GM12872 (cell line): Measurements from ENCODE around the gene COL10A1.

ENCODE experiments used
- TF ChIP-seq, protein P1 (sequence below): IDR thresholded peaks from 3 replicates; pipeline ENCODE4 v1.5.1; 2011; ENCODE audit warnings: low read depth, mild to moderate bottlenecking, low read length, moderate library complexity; ENCODE audit not compliant: insufficient read depth

Gene COL10A1

DNA sequence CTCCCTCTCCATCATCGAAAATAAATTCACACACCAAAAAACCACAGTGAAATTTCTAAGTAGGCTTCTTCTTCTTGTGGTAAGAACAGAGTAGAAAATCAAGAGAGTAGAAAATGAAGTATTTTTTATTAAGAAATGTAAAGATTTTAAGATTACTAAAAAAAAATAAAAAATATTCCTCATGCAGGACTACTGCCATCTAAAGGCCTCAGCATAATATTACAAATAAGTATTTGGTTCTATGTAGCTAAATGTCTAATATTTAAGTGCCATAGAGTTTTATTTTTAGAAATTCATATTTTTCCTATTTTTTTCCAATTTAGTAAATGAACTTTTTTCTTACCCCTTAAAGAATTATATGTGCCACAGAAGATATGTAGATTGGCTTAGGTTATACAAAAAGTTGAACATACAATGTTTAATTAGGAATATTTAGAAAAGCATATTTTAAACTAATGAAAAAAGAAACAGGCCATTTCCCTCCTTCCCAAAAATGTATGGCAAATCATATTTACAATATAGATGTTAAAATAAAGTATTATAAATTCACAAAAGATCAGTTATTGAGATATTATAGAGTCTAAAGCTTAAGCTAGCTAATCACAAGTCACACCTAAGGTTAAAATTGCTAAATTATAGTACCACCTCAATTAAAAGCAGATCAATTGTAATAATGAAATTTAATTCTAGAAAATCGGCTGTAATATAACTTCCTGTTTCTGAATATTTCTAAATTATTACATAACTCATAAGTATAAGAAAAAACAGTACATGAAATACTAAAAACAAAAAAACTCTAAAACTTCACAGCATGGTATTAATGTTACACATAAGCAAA, 28.7 kb downstream of the COL10A1 start:
- TF ChIP-seq, protein P1, sequence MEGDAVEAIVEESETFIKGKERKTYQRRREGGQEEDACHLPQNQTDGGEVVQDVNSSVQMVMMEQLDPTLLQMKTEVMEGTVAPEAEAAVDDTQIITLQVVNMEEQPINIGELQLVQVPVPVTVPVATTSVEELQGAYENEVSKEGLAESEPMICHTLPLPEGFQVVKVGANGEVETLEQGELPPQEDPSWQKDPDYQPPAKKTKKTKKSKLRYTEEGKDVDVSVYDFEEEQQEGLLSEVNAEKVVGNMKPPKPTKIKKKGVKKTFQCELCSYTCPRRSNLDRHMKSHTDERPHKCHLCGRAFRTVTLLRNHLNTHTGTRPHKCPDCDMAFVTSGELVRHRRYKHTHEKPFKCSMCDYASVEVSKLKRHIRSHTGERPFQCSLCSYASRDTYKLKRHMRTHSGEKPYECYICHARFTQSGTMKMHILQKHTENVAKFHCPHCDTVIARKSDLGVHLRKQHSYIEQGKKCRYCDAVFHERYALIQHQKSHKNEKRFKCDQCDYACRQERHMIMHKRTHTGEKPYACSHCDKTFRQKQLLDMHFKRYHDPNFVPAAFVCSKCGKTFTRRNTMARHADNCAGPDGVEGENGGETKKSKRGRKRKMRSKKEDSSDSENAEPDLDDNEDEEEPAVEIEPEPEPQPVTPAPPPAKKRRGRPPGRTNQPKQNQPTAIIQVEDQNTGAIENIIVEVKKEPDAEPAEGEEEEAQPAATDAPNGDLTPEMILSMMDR: peak; percentile 13; the same call in 1 of the 3 replicates

DNA sequence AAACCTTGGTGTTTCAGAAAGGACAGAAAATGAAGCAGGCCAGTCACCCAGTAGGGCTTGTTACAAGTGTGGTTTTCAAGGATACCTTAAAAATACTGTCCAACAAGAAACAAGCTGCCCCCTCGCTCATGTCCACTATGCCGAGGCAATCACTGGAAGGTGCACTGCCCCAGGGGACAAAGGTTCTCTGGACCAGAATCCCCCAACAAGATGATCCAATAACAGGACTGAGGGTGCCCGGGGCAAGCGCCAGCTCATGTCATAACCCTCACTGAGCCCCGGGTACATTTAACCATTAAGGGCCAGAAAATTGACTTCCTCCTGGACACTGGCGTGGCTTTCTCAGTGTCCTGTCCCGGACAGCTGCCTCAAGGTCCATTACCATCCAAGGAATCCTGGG, 31.9 kb downstream of the COL10A1 start:
- TF ChIP-seq, protein P1: no peak

DNA sequence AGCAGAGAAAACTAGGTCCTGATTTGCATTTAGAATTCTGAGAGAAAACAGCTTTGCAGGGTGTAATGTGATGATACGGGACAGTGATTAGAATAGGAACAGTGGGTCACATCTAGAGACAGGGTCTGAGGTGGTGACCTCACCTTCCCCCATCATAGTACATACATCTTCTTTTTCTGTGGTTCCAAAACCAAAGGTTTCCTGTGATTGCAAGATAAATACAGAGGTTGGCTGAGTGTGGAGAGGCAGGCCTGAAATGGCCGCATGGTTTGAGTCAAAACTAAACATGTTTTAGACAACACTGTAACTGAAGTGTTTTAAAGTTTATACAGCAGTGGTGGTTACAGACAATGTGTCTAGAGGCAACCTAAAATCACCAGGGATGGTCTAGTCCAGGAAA, 35.7 kb downstream of the COL10A1 start:
- TF ChIP-seq, protein P1: no peak

DNA sequence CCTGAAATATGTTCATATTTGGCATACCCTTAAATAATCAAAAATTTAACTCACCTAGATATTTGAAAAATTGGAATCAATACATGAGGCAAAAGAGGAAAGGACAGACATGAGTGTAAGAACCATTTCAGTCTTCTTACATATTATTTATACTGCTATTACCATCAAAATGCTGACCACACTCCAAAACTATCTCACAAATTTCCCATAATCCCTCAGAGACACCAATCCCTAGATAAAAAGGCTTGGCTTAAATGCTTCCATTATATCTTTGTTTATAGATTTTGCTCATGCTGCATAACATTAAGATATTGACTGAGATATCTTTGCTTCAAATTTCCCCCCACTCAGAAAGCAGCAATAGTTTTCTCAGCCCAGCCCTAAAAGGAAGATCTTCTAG, 37.0 kb downstream of the COL10A1 start:
- TF ChIP-seq, protein P1: no peak

DNA sequence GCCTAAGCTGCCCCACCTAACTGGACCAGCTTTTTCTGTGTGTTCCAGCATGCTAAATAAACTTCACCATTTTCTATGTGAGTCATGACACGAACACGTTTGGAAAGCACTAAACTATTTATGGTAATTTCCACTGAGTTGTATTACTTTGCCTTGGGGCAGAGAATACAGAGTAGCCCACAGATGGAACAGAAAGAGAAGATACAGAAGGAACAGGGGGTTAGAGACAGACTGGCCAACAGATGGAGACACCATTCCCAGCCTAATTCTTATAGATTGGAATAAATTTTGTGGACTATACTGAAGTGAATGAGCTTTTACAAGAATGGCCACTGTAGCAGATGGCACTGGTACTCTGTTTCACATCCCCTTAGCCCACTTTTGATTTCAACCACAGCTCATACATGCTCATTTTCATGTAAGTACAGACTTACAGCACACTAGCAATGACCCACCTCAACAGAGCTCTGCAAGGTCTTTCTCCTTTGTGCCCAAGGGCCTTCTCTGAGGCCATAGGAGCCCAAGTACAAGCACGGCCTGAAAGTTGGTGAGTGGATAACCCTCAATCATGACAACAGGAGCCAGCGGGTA, 38.4 kb downstream of the COL10A1 start:
- TF ChIP-seq, protein P1: no peak

DNA sequence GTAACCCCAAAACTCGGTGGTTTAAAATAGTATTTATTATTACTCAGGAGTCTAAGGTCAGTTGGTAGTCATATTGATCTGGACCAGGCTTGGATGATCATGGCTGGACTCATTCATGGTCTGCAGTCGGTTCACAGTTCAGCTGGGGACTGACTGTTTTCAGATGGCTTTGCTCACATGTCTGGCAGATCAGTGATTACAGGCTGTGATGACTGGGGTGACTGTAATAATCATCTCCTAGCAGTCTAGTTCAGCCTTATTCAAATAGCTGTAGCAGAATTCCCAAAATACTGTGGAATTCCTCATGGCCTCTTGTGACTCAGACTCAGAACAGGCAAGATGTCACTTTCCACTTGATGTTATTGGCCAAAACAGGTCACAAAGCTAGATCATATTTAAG, 41.6 kb downstream of the COL10A1 start:
- TF ChIP-seq, protein P1: no peak

DNA sequence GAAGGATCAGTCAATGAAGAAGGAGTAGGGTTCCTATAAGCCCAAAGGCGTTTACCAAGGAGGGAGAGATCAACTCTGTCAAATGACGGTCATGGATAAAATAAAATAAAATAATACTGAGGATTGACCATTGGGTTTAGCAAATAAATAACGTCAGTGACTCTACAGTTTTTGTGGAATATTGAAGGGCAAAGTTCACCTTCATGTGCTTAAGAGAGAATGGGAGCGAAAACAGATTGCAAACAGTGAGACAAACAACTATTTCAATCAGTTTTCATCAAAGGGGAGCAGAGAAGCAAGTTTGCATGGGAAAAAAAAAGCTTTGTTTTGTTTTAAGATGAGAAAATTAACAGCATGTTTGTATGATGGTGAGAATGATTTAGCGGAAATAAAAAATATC, 42.9 kb downstream of the COL10A1 start:
- TF ChIP-seq, protein P1: no peak
